ENCODE measurements around the gene BRMS1. TPM values are rescaled to one million over a fixed set of nuclear protein-coding genes. Genes with fewer than 3 reads are reported as not detected.

The BRMS1 gene
- total RNA-seq, 1 experiment from 2014 or later = 93.5 TPM

- TF ChIP-seq EZH2 (IDR thresholded peaks at IDR 0.05; ENCODE audit: borderline replicate concordance, low read depth, low read length, poor library complexity, severe bottlenecking) (no peak), CTCF (conservative IDR thresholded peaks at IDR 0.05; ENCODE audit: low read depth, low read length) (no peak)
- peak overlapping the region; percentile 59 for H3K27ac ChIP-seq (ENCODE audit: low read depth, low read length, poor library complexity, severe bottlenecking)
- H3K4me3 ChIP-seq (ENCODE audit: low read depth, low read length, poor library complexity, severe bottlenecking) = no peak overlapping the region
- no peak for DNase-seq (ENCODE audit: low spot score)
- intact Hi-C loops (cut with micrococcal nuclease; ENCODE audit: unreplicated experiment) = loop anchor here (1.0 to 5.0 kb wide), 2 partner anchors 15 to 105 kb away; no protein-coding TSS in a partner anchor
- BruUV-seq (replicated peaks) = no TSS peak
- POLR2A ChIA-PET (ENCODE audit: low non-redundant PET) = interaction anchor here (1.0 kb wide), 1 partner anchor 15 kb away, joined by 3 read pairs; no protein-coding TSS in a partner anchor
- H3K4me1 ChIP-seq (ENCODE audit: insufficient read depth, low read length, poor library complexity, severe bottlenecking) = peaks cover 24% of the 10 kb centered on the region
- no peaks in the 10 kb centered on the region for H3K27me3 ChIP-seq (replicated peaks; ENCODE audit: insufficient read depth, low read depth, low read length, poor library complexity)
- H3K36me3 ChIP-seq (ENCODE audit: insufficient read depth, low read length, poor library complexity, severe bottlenecking) = no peaks in the 10 kb centered on the region
- no peaks in the 10 kb centered on the region for H3K9me3 ChIP-seq (ENCODE audit: low read depth, low read length, poor library complexity, severe bottlenecking)
- CTCF ChIA-PET = interaction anchor here (0.5 to 1.6 kb wide), 3 partner anchors 15 to 55 kb away, joined by 3 to 12 read pairs (median 5); no protein-coding TSS in a partner anchor
These were observed 17.5 kb downstream of the BRMS1 start for GRCh38 chr11:66327171-66328030.

GRCh38 chr11:66326261-66327111 lies 18.4 kb downstream of the BRMS1 start:
- BruUV-seq (replicated peaks) = no TSS peak
- peak overlapping the region; percentile 59 for H3K27ac ChIP-seq (ENCODE audit: low read depth, low read length, poor library complexity, severe bottlenecking)
- no peaks in the 10 kb centered on the region for H3K9me3 ChIP-seq (ENCODE audit: low read depth, low read length, poor library complexity, severe bottlenecking)
- CTCF ChIA-PET = interaction anchor here (0.5 to 1.6 kb wide), 3 partner anchors 14 to 56 kb away, joined by 3 to 12 read pairs (median 5); no protein-coding TSS in a partner anchor
- POLR2A ChIA-PET (ENCODE audit: low non-redundant PET) = interaction anchor here (1.0 kb wide), 1 partner anchor 14 kb away, joined by 3 read pairs; no protein-coding TSS in a partner anchor
- H3K27me3 ChIP-seq (replicated peaks; ENCODE audit: insufficient read depth, low read depth, low read length, poor library complexity) = no peaks in the 10 kb centered on the region
- no peak overlapping the region for H3K4me3 ChIP-seq (ENCODE audit: low read depth, low read length, poor library complexity, severe bottlenecking)
- peaks cover 24% of the 10 kb centered on the region for H3K4me1 ChIP-seq (ENCODE audit: insufficient read depth, low read length, poor library complexity, severe bottlenecking)
- no peaks in the 10 kb centered on the region for H3K36me3 ChIP-seq (ENCODE audit: insufficient read depth, low read length, poor library complexity, severe bottlenecking)
- TF ChIP-seq EZH2 (IDR thresholded peaks at IDR 0.05; ENCODE audit: borderline replicate concordance, low read depth, low read length, poor library complexity, severe bottlenecking) = no peak
- no peak for TF ChIP-seq CTCF (conservative IDR thresholded peaks at IDR 0.05; ENCODE audit: low read depth, low read length)
- intact Hi-C loops (cut with micrococcal nuclease; ENCODE audit: unreplicated experiment) = loop anchor here (5.0 kb wide), 1 partner anchor 104 kb away; no protein-coding TSS in a partner anchor
- DNase-seq (ENCODE audit: low spot score) = no peak

GRCh38 chr11:66325263-66325671 lies 19.6 kb downstream of the BRMS1 start:
- no peak overlapping the region for H3K4me3 ChIP-seq (ENCODE audit: low read depth, low read length, poor library complexity, severe bottlenecking)
- H3K4me1 ChIP-seq (ENCODE audit: insufficient read depth, low read length, poor library complexity, severe bottlenecking) = peaks cover 24% of the 10 kb centered on the region
- peak overlapping the region; percentile 50 for H3K27ac ChIP-seq (ENCODE audit: low read depth, low read length, poor library complexity, severe bottlenecking)
- H3K9me3 ChIP-seq (ENCODE audit: low read depth, low read length, poor library complexity, severe bottlenecking) = no peaks in the 10 kb centered on the region
- intact Hi-C loops (cut with micrococcal nuclease; ENCODE audit: unreplicated experiment) = loop anchor here (5.0 kb wide), 1 partner anchor 103 kb away; no protein-coding TSS in a partner anchor
- no peak for TF ChIP-seq EZH2 (IDR thresholded peaks at IDR 0.05; ENCODE audit: borderline replicate concordance, low read depth, low read length, poor library complexity, severe bottlenecking)
- no peak for TF ChIP-seq CTCF (conservative IDR thresholded peaks at IDR 0.05; ENCODE audit: low read depth, low read length)
- BruUV-seq (replicated peaks) = no TSS peak
- POLR2A ChIA-PET (ENCODE audit: low non-redundant PET) = no interaction called here
- CTCF ChIA-PET = no interaction called here
- H3K27me3 ChIP-seq (replicated peaks; ENCODE audit: insufficient read depth, low read depth, low read length, poor library complexity) = no peaks in the 10 kb centered on the region
- no peaks in the 10 kb centered on the region for H3K36me3 ChIP-seq (ENCODE audit: insufficient read depth, low read length, poor library complexity, severe bottlenecking)
- DNase-seq (ENCODE audit: low spot score) = no peak
